GM12801 (cell line): ENCODE data around the gene NDUFS2.

ENCODE experiments used
- CTCF ChIP-seq: IDR thresholded peaks from one replicate; pipeline ENCODE4 v1.5.1; 2011; ENCODE audit warnings: control low read depth; ENCODE audit not compliant: insufficient read length; ENCODE audit errors: extremely low read depth

The NDUFS2 gene

GRCh38 chr1:161226320-161226711 lies 24.1 kb downstream of the NDUFS2 start:
- no peak for TF ChIP-seq CTCF

- no peak for TF ChIP-seq CTCF
These were observed 24.6 kb downstream of the NDUFS2 start for GRCh38 chr1:161226759-161227158.

GRCh38 chr1:161227196-161227871 lies 25.2 kb downstream of the NDUFS2 start:
- TF ChIP-seq CTCF: no peak

- no peak for TF ChIP-seq CTCF
These were observed 25.9 kb downstream of the NDUFS2 start for GRCh38 chr1:161228032-161228431.

- no peak for TF ChIP-seq CTCF
These were observed 27.7 kb downstream of the NDUFS2 start for GRCh38 chr1:161229896-161230295.

- TF ChIP-seq CTCF: no peak
These were observed 28.6 kb downstream of the NDUFS2 start for GRCh38 chr1:161230762-161231161.

- no peak for TF ChIP-seq CTCF
These were observed 30.9 kb downstream of the NDUFS2 start for GRCh38 chr1:161233102-161233501.
